GM18511 (cell line): Measurements from ENCODE around the gene OBP2A.
"Not testable (repeated sequence)": the region's sequence is repeated elsewhere in the genome, so short reads cannot be mapped to it uniquely, and the experiment has no call there.

Source experiments
- ATAC-seq: cut with Tn5 transposase; IDR thresholded peaks from one replicate; pipeline ENCODE4 v1.9.1; 2021; ENCODE audit warnings: mild to moderate bottlenecking, moderate library complexity; ENCODE audit not compliant: unreplicated experiment

Gene OBP2A

GRCh38 chr9:135509458-135509857 is 36.5 kb upstream of the OBP2A start:
- no peak for ATAC-seq

- no peak for ATAC-seq
Observed at GRCh38 chr9:135512241-135512603, 33.7 kb upstream of the OBP2A start.

- ATAC-seq, result no peak
Observed at GRCh38 chr9:135512904-135513303, 33.0 kb upstream of the OBP2A start.

DNA sequence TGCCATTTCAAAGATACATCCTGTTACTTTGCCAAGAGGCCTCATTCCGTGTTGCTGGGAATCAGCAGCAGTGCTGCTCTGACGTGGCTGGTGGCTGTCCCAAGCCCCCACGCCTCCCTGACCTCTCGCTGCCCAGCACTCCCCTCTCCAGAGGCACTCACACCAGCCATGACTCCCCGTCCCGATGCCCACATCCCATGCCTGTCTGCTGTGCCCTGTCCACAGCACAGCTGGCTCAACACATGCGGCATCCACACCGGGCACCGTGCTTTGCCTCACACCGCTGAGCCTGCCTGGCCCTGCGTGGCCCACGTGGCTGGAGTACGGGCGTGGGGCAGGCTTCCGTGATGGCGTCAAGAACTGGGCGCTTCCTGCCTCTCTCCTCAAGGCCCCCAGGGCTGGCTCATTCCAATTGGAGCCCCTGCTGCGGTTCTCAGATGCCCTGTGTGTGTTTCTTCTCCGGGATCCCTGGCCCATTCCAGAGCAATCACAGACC is 32.5 kb upstream of the OBP2A start:
- no peak for ATAC-seq

DNA sequence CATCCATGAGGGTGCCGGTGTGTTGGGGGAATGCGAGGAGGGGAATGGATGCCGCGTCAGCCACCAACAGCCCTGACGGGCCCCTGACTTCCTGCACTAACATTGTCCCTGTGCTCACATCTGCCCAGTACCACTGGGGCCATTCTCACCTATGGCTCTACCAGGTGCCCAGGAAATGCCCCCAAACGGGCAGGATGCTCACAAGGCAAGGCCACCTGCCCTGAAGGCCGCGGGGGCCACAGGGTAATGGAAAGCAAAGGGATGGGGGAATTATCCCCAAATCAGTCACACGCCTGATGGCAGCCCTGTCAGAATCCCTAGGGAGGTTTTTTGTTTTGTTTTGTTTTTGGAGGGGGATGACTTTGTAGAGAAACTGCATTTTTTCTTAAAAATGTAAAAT is 32.0 kb upstream of the OBP2A start:
- ATAC-seq, result not testable (repeated sequence)

GRCh38 chr9:135514342-135515082 is 31.4 kb upstream of the OBP2A start:
- ATAC-seq, result no peak

DNA sequence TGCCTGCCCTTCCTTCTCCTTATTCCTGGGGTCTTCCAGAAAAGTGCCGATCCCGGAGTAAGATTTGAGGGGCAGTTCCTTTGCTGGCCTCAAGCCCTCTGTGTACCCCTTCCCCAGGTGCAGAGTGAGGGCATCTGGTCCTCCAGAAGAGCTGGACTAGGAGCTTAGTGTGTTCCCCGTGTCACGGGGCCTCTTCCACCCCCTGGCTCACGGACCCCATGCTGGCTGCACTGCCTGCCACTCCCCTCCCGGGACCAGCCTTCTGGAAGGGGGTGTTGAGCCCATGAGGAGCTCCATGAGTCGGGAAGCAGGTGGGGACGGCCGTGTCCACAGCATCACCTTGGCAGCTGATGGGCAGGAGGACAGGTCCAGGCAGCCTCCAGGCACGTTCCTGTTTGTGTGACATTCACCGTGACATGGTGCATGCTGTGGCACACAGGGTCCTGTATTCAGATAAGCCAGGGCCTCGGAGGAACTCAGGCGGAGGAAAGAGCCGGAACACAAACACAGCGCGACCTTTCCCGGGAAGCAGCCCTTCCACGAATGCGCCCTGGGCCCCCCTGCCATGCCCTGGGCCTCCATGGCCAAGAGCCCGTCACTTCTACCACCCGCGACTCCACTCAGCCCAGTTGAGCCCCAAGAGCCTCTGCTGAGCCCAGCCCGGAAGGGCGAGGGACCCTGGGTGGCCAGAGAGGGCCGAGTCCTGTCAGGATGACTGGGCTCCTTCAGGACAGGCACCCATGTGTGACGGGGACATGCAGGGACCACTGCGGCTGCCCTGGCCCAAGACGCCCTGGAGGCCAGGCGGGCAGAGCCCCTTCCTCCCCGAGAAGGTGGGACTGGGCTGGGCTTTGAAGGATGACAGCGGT is 30.6 kb upstream of the OBP2A start:
- no peak for ATAC-seq

DNA sequence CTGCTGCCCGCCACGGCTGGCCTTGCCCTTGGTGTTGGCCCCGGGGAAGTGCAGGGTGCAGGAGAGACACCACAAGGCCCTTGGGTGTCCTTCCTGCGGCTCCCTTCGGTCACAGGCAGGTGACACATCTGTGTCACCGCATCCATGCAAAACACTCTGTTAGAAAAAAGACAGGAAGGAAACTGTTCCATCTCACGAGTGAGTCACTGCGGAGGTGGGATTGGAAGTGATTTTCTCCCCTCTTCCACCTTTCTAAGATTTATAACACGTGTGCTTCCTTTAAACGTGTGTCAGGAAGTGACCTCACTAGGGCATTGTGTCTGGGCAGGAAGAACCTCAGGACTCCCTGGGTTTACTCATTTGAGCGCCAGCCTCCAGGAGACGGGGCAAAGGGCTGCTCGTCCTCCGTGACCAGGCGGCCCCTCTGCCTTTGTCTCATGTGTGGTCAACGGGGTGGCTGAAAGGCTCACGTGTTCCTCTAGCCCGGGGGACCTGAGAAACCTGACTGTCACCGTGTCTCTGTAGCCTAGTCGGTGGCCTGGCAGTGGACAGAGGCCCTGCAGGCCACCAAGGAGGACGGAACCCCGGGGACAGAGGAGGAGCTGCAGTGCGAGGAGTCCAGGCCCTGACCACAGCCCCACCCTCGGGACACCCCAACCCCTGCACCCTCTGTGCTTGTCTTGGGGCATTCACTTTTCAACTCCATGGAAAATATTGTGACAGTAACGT is 29.6 kb upstream of the OBP2A start:
- ATAC-seq, result no peak

DNA sequence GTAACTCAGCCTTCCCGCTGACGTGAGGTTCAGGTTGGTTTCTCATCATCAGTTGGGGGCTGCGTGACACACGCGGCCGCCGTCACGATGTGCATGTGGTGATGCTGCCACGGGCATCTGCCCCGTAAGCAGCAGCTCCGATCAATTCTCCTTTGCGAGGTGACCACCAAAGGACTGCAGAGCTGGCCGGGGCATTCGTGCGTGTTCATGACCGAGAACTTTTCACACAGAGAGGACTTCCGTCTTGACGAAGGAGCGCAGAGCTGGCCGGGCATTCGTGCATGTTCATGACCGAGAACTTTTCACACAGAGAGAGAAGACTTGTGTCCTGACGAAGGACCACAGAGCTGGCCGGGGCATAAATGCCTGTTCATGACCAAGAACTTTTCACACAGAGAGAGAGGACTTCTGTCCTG is 28.5 kb upstream of the OBP2A start:
- no peak for ATAC-seq

GRCh38 chr9:135519179-135519971 is 26.6 kb upstream of the OBP2A start:
- ATAC-seq, result no peak

- ATAC-seq, result no peak
Observed at GRCh38 chr9:135520916-135521607, 24.9 kb upstream of the OBP2A start, which contains the start of gene LCN1. LCN1 (plus strand) TSS chr9:135521440; CDS start chr9:135521498, 58 bp downstream.

- ATAC-seq, result no peak
Observed at GRCh38 chr9:135521608-135522095, 24.3 kb upstream of the OBP2A start.

DNA sequence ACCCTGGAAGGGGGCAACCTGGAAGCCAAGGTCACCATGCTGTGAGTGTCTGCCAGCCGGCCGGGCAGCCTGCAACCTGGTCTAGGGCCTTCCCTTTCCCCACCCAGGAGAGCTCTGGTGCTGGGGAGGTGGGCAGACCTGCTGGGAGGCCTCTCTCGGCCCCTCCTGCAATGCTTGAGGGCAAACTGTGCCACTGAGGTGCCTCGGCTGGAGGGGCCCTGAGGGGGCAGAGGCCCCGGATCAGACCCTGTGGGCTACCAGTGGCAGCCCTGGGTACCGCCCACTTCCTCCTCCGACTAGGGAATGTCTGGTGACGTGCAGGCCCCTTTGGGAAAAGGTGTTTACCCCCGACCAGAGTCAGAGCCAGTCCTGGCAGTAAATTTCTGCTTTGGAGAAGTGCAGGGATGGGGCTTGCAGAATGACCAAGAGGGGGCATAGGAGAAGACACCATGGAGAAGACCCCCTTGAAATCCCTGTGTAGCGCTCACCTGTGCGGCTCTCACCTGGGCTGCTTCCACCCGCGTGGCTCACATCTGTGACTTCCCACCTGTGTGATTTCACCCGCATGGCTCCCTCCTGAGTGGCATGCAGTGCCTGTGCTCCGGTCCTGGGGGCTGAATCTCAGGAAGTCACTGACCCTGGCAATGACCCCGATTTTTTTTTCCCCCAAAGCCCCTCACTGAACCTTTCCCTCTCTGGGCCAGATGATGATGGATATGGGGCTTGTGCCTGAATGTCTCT is 23.6 kb upstream of the OBP2A start:
- no peak for ATAC-seq

GRCh38 chr9:135522931-135523330 is 23.0 kb upstream of the OBP2A start:
- ATAC-seq, result no peak

DNA sequence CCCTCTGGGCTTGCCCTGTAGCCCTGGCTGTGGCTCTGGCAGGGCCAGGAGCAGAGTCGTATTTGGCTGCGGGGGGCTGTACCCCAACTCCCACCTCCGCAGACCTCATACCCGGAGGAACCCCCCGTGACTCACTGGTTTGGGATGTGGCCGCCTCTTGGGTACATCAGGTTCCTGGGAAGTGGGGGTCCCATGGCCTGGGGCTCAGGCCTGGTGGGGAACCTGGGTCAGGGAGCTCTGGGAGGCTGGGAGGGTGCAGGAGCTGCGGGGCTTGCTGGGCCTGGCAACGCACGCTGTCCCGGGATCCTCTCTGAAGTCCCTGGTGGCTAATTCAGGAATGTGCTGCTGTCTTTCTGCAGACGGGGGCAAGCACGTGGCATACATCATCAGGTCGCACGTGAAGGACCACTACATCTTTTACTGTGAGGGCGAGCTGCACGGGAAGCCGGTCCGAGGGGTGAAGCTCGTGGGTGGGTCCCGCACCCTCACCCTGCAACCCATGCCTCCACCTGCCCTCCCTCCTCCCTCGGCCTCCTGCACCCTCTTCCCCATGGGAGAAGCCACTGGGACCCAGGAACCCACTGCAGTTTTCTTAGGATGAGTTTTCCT is 22.3 kb upstream of the OBP2A start:
- ATAC-seq, result no peak

- no peak for ATAC-seq
Observed at GRCh38 chr9:135524130-135524861, 21.6 kb upstream of the OBP2A start.

- no peak for ATAC-seq
Observed at GRCh38 chr9:135525241-135526088, 20.5 kb upstream of the OBP2A start.
